Breast epithelium (tissue), 4 donors: Measurements from ENCODE around the gene UBR2. TPM values are rescaled to one million over a fixed set of nuclear protein-coding genes. Genes with fewer than 3 reads are reported as not detected.
A peak's percentile ranks its signal among the peaks of the same experiment; 100 is the strongest.

ENCODE experiments used
- DNase-seq, 2 donors: peaks; one replicate each; pipeline ENCODE4 v3.0.0-alpha.2; 2019; ENCODE audit warnings: low spot score in 2 of 2
- H3K27ac ChIP-seq, 2 donors: fragments of 200-600 bp; sonication (generic) in 1 of 2; one replicate each; pipeline ENCODE4 v1.5.1; 2016 to 2019; ENCODE audit warnings: mild to moderate bottlenecking in 1 of 2
- H3K27me3 ChIP-seq, 2 donors: fragments of 200-600 bp; sonication (generic) in 1 of 2; one replicate each; pipeline versions ENCODE4 v1.5.1 to v1.6.0; 2017 to 2019; ENCODE audit warnings: control low read depth in 1 of 2, mild to moderate bottlenecking in 1 of 2
- H3K36me3 ChIP-seq: fragments of 200-600 bp; one replicate; pipeline ENCODE4 v1.5.1; 2019
- H3K4me1 ChIP-seq, 2 donors: fragments of 200-600 bp; sonication (generic); one replicate each; pipeline ENCODE4 v1.5.1; 2016 to 2019; ENCODE audit warnings: control low read depth in 1 of 2
- H3K4me3 ChIP-seq, 3 donors: fragments of 200-600 bp; sonication (generic); 1 replicate in 2 of 3; 2 replicates in 1 of 3; pipeline ENCODE4 v1.5.1; 2016 to 2019; ENCODE audit warnings: mild to moderate bottlenecking in 3 of 3, moderate library complexity in 2 of 3
- H3K9me3 ChIP-seq, 2 donors: fragments of 200-600 bp; sonication (generic) in 1 of 2; one replicate each; pipeline ENCODE4 v1.5.1; 2016 to 2019; ENCODE audit warnings: control low read depth in 1 of 2
- POLR2A ChIP-seq: fragments of 450-650 bp; IDR thresholded peaks from one replicate; pipeline ENCODE4 v1.6.1; 2016; ENCODE audit warnings: antibody characterized with exemption, mild to moderate bottlenecking, moderate library complexity
- POLR2AphosphoS5 ChIP-seq, 3 donors: sonication (generic); formaldehyde crosslinking; IDR thresholded peaks; one replicate each; pipeline ENCODE4 v1.6.1; 2017; ENCODE audit warnings: antibody characterized with exemption in 3 of 3
- intact Hi-C: fragments of 100-400 bp; cut with DNase I; formaldehyde crosslinking; loops from one replicate; pipeline ENCODE4 v1.15.1; 2023; ENCODE audit warnings: low total_unique reads
- total RNA-seq, 3 donors: library from RNA; depleted of rRNA; stranded (reverse); fragments of >200 nt; gene quantifications; one replicate each; pipeline ENCODE4 v1.1.0, GENCODE V29; 2016
- TF ChIP-seq, protein P1 (sequence below), 3 donors: fragments of 450-650 bp; IDR thresholded peaks; one replicate each; pipeline ENCODE4 v1.5.1; 2016 to 2017; ENCODE audit warnings: antibody characterized with exemption in 3 of 3, mild to moderate bottlenecking in 3 of 3, moderate library complexity in 3 of 3

UBR2 gene
- total RNA-seq, 3 donors from 2014 or later = 33.8 to 46.2 (median 33.8) TPM

DNA sequence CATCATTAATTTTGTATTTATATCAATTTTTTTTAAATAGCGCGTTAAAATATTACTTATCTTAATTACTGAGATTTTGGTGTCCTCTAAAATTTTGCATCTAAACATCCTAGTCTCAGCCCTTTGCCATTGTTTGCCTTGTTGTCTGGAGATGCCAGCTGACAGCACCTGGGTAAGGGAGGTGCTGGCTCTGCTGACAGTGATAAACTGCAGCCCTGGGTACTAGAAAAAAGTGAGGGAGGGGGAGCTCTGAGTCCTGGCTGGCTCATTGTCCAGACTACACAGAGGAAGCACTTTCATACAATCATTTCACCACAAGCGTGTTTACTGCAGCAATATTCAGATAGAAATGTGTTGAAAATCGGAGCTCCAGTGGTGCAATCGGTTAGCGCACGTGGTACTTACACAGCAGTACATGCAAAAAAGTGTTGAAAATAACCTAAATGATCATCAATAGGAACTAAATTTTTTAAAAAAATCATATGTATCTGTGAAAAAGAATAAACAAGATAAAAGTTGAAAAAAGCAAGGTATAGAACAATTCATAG, 18.5 kb upstream of the UBR2 start:
- intact Hi-C loops = no loop called here
- no peak overlapping the region for H3K27ac ChIP-seq
- no peaks in the 10 kb centered on the region for H3K9me3 ChIP-seq
- no peak overlapping the region for H3K4me3 ChIP-seq
- TF ChIP-seq, protein P1, sequence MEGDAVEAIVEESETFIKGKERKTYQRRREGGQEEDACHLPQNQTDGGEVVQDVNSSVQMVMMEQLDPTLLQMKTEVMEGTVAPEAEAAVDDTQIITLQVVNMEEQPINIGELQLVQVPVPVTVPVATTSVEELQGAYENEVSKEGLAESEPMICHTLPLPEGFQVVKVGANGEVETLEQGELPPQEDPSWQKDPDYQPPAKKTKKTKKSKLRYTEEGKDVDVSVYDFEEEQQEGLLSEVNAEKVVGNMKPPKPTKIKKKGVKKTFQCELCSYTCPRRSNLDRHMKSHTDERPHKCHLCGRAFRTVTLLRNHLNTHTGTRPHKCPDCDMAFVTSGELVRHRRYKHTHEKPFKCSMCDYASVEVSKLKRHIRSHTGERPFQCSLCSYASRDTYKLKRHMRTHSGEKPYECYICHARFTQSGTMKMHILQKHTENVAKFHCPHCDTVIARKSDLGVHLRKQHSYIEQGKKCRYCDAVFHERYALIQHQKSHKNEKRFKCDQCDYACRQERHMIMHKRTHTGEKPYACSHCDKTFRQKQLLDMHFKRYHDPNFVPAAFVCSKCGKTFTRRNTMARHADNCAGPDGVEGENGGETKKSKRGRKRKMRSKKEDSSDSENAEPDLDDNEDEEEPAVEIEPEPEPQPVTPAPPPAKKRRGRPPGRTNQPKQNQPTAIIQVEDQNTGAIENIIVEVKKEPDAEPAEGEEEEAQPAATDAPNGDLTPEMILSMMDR (IDR thresholded peaks at IDR 0.05) = no peak
- TF ChIP-seq POLR2AphosphoS5 (IDR thresholded peaks at IDR 0.05) (no peak), POLR2A (no peak)
- H3K36me3 ChIP-seq = no peaks in the 10 kb centered on the region
- H3K27me3 ChIP-seq = no peaks in the 10 kb centered on the region
- no peak for DNase-seq
- H3K4me1 ChIP-seq = no peaks in the 10 kb centered on the region

GRCh38 chr6:42547407-42548329, 16.2 kb upstream of the UBR2 start:
- no peaks in the 10 kb centered on the region for H3K4me1 ChIP-seq
- H3K27ac ChIP-seq = peak overlapping the region; percentile 49 to 57
- peak; percentile 61 to 79 for DNase-seq
- H3K27me3 ChIP-seq = no peaks in the 10 kb centered on the region
- H3K36me3 ChIP-seq = no peaks in the 10 kb centered on the region
- no peaks in the 10 kb centered on the region for H3K9me3 ChIP-seq
- intact Hi-C loops = no loop called here
- TF ChIP-seq, protein P1 (IDR thresholded peaks at IDR 0.05) = peak; percentile 81 to 93 (median 92)
- no peak for TF ChIP-seq POLR2AphosphoS5 (IDR thresholded peaks at IDR 0.05)
- peak overlapping the region; percentile 46 to 67 (median 52) for H3K4me3 ChIP-seq

DNA sequence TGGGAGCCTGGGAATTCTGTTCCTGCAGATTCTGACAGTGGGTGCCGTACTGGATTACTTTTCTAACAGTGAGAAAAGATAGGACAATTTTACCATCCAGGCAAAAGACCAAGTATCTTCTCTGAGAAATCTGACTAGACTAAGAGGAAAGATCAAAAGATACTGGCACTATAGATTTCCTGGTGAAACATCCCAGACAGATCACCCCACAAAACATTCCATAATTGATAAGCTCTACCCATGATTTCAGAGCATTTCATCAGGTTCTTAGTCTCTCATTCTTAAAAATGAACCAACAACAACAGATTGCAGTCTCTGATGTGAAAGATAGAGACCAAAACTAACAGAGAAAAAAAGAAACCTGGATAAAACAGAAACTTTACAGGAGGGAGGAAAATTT, 13.6 kb upstream of the UBR2 start:
- Histone ChIP-seq H3K9me3 (no peaks in the 10 kb centered on the region), H3K27ac (no peak overlapping the region), H3K27me3 (no peaks in the 10 kb centered on the region), H3K36me3 (no peaks in the 10 kb centered on the region), H3K4me1 (no peaks in the 10 kb centered on the region), H3K4me3 (no peak overlapping the region)
- DNase-seq = no peak
- intact Hi-C loops = no loop called here
- TF ChIP-seq POLR2A = no peak
- TF ChIP-seq, protein P1 (IDR thresholded peaks at IDR 0.05) = no peak
- no peak for TF ChIP-seq POLR2AphosphoS5 (IDR thresholded peaks at IDR 0.05)

DNA sequence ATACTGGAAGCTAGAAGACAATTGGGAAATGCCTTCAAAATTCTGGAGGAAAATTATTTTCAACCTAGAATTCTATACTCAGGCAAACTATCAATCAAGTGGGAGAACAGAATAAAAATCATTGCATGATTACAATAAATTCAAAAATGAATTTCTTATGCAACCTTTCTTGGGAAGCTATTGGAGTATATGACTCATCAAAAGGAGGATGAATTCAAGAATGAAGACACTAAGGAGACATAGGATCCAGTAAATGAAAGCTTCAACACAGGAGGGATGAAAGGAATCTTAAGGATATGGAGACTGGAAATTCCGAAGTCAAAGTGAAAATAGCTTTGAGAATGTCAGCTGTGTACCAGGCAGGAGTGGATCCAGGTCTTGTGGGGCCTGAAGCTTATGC, 12.6 kb upstream of the UBR2 start:
- DNase-seq = no peak
- TF ChIP-seq, protein P1 (IDR thresholded peaks at IDR 0.05) = no peak
- no peak for TF ChIP-seq POLR2A
- no peak for TF ChIP-seq POLR2AphosphoS5 (IDR thresholded peaks at IDR 0.05)
- no peaks in the 10 kb centered on the region for H3K36me3 ChIP-seq
- H3K27ac ChIP-seq = no peak overlapping the region
- H3K4me3 ChIP-seq = no peak overlapping the region
- intact Hi-C loops = no loop called here
- no peaks in the 10 kb centered on the region for H3K4me1 ChIP-seq
- H3K27me3 ChIP-seq = no peaks in the 10 kb centered on the region
- H3K9me3 ChIP-seq = no peaks in the 10 kb centered on the region

GRCh38 chr6:42552380-42552779, 11.4 kb upstream of the UBR2 start:
- Histone ChIP-seq H3K27ac (no peak overlapping the region), H3K9me3 (no peaks in the 10 kb centered on the region), H3K4me3 (no peak overlapping the region), H3K36me3 (no peaks in the 10 kb centered on the region), H3K27me3 (no peaks in the 10 kb centered on the region), H3K4me1 (no peaks in the 10 kb centered on the region)
- no peak for DNase-seq
- intact Hi-C loops = no loop called here
- TF ChIP-seq POLR2AphosphoS5 (IDR thresholded peaks at IDR 0.05) (no peak), POLR2A (no peak)
- TF ChIP-seq, protein P1 (IDR thresholded peaks at IDR 0.05) = no peak
